Keratinocyte (primary cell): ENCODE data around the gene PSD2. TPM values are rescaled to one million over a fixed set of nuclear protein-coding genes. Genes with fewer than 3 reads are reported as not detected.

Source experiments
- DNase-seq: peaks from one replicate; pipeline ENCODE4 v3.0.0-alpha.2; 2011; ENCODE audit warnings: low read depth, missing footprints, low spot score
- FAIRE-seq: peaks from 2 replicates; lab custom pipeline; 2011; peaks lifted over from hg19 to GRCh38; lab: Jason Lieb, UNC
- H2AFZ ChIP-seq: 2 replicates; pipeline ENCODE4 v1.6.0; 2012; ENCODE audit warnings: low read length, control low read depth, inconsistent platforms; ENCODE audit not compliant: control insufficient read depth
- H3K27ac ChIP-seq: 2 replicates; pipeline ENCODE4 v1.5.1; 2011; ENCODE audit warnings: low read length; ENCODE audit not compliant: control insufficient read depth, insufficient read depth
- H3K27me3 ChIP-seq: 3 replicates; pipeline ENCODE4 v1.6.0; 2011; ENCODE audit warnings: low read length; ENCODE audit not compliant: control insufficient read depth, insufficient read depth; ENCODE audit errors: extremely low read depth
- H3K36me3 ChIP-seq, 2 experiments: 2 replicates in 1 of 2; 3 replicates in 1 of 2; pipeline ENCODE4 v1.5.1; 2011; ENCODE audit warnings: low read length in 2 of 2, mild to moderate bottlenecking in 1 of 2; ENCODE audit not compliant: control insufficient read depth in 2 of 2, insufficient read depth in 2 of 2; ENCODE audit errors: extremely low read depth in 1 of 2
- H3K4me1 ChIP-seq: 3 replicates; pipeline ENCODE4 v1.5.1; 2011; ENCODE audit warnings: low read length; ENCODE audit not compliant: control insufficient read depth, insufficient read depth; ENCODE audit errors: extremely low read depth
- H3K4me2 ChIP-seq: 3 replicates; pipeline ENCODE4 v1.6.0; 2011; ENCODE audit warnings: low read depth, low read length; ENCODE audit not compliant: control insufficient read depth, insufficient read depth; ENCODE audit errors: extremely low read depth
- H3K4me3 ChIP-seq, 3 experiments: fragments of 200-600 bp in 1 of 3; sonication (generic) in 1 of 3; 2 replicates in 2 of 3; 3 replicates in 1 of 3; pipeline ENCODE4 v1.5.1; 2011 to 2016; ENCODE audit warnings: low read length in 3 of 3, mild to moderate bottlenecking in 3 of 3, control low read depth in 2 of 3, inconsistent platforms in 1 of 3, low read depth in 1 of 3, mixed read lengths in 1 of 3, mixed run types in 1 of 3, moderate library complexity in 1 of 3; ENCODE audit not compliant: control insufficient read depth in 2 of 3, insufficient read depth in 2 of 3; ENCODE audit errors: extremely low read depth in 1 of 3
- H3K79me2 ChIP-seq: 2 replicates; pipeline ENCODE4 v1.6.0; 2012; ENCODE audit warnings: low read length; ENCODE audit not compliant: control insufficient read depth, insufficient read depth
- H3K9ac ChIP-seq: 3 replicates; pipeline ENCODE4 v1.6.0; 2011; ENCODE audit warnings: low read length; ENCODE audit not compliant: control insufficient read depth, insufficient read depth; ENCODE audit errors: extremely low read depth
- H3K9me1 ChIP-seq: 3 replicates; pipeline ENCODE4 v1.6.0; 2011; ENCODE audit warnings: low read length; ENCODE audit not compliant: control insufficient read depth, insufficient read depth; ENCODE audit errors: extremely low read depth
- H3K9me3 ChIP-seq: 2 replicates; pipeline ENCODE4 v1.5.1; 2012; ENCODE audit warnings: low read depth, low read length; ENCODE audit not compliant: control insufficient read depth
- H4K20me1 ChIP-seq: 3 replicates; pipeline ENCODE4 v1.6.0; 2011; ENCODE audit warnings: low read length; ENCODE audit not compliant: control insufficient read depth, insufficient read depth; ENCODE audit errors: extremely low read depth
- CTCF ChIP-seq, 3 experiments: IDR thresholded peaks in 1 of 3; conservative IDR thresholded peaks in 1 of 3; optimal IDR thresholded peaks in 1 of 3; 2 replicates in 2 of 3; 3 replicates in 1 of 3; pipeline versions ENCODE3 to v1.5.1; 2011; ENCODE audit warnings: low read length in 3 of 3, mild to moderate bottlenecking in 3 of 3, moderate library complexity in 2 of 3, control low read depth in 1 of 3, inconsistent platforms in 1 of 3; ENCODE audit not compliant: insufficient read depth in 2 of 3; ENCODE audit errors: extremely low read depth in 1 of 3
- EZH2 ChIP-seq: IDR thresholded peaks from one replicate; pipeline ENCODE4 v1.6.1; 2012; ENCODE audit warnings: inconsistent platforms, mild to moderate bottlenecking, low read length, moderate library complexity
- dilution Hi-C: fragments of 300-500 bp; cut with MboI; formaldehyde crosslinking; loops from one replicate; pipeline ENCODE4 v1.7.0; 2020; ENCODE audit warnings: low sequenced_read_pairs; ENCODE audit not compliant: extremely low pct_ligation_motif_present
- polyA plus RNA-seq, 5 experiments: library from polyadenylated mRNA; depleted of rRNA in 3 of 5; stranded (reverse) in 3 of 5; stranded (forward) in 1 of 5; unstranded in 1 of 5; fragments of >200 nt; gene quantifications; 1 replicate in 1 of 5; 2 replicates in 3 of 5; 3 replicates in 1 of 5; pipeline versions ENCODE4 v1.2.1 to v1.2.3, GENCODE V29; 2011 to 2012; ENCODE audit warnings: missing spikeins in 2 of 5, low read depth in 1 of 5, low replicate concordance in 1 of 5

PSD2 gene
- polyA plus RNA-seq, 1 donor (not counting 4 experiments of a cell fraction or from before 2014, with no cell fraction given) = not detected

- Histone ChIP-seq H3K4me2 (no peak overlapping the region), H3K27ac (no peak overlapping the region), H3K9me1 (no peaks in the 10 kb centered on the region), H3K36me3 (no peaks in the 10 kb centered on the region), H3K4me1 (no peaks in the 10 kb centered on the region), H3K4me3 (no peak overlapping the region), H3K9ac (no peak overlapping the region), H4K20me1 (no peaks in the 10 kb centered on the region), H2AFZ (no peak overlapping the region), H3K27me3 (peaks cover 6% of the 10 kb centered on the region), H3K9me3 (no peaks in the 10 kb centered on the region), H3K79me2 (no peaks in the 10 kb centered on the region)
- TF ChIP-seq CTCF (optimal IDR thresholded peaks at IDR 0.05 in 1 of 3, IDR thresholded peaks at IDR 0.05 in 1 of 3, conservative IDR thresholded peaks at IDR 0.05 in 1 of 3; ENCODE audit: extremely low read depth in 1 of 3, insufficient read depth in 2 of 3, low read length in 3 of 3) (no peak), EZH2 (no peak)
- FAIRE-seq = no peak
- dilution Hi-C loops = no loop called here
- DNase-seq = no peak
Measured at GRCh38 chr5:139769477-139769876, 26.1 kb upstream of the PSD2 start.

GRCh38 chr5:139770722-139771121 lies 24.9 kb upstream of the PSD2 start:
- Histone ChIP-seq H3K9me1 (no peaks in the 10 kb centered on the region), H4K20me1 (no peaks in the 10 kb centered on the region), H3K27ac (no peak overlapping the region), H2AFZ (no peak overlapping the region), H3K9me3 (no peaks in the 10 kb centered on the region), H3K4me2 (no peak overlapping the region), H3K79me2 (no peaks in the 10 kb centered on the region), H3K4me3 (no peak overlapping the region), H3K9ac (no peak overlapping the region), H3K36me3 (no peaks in the 10 kb centered on the region), H3K4me1 (no peaks in the 10 kb centered on the region), H3K27me3 (no peaks in the 10 kb centered on the region)
- DNase-seq = no peak
- no peak for TF ChIP-seq CTCF (optimal IDR thresholded peaks at IDR 0.05 in 1 of 3, IDR thresholded peaks at IDR 0.05 in 1 of 3, conservative IDR thresholded peaks at IDR 0.05 in 1 of 3; ENCODE audit: extremely low read depth in 1 of 3, insufficient read depth in 2 of 3, low read length in 3 of 3)
- no peak for TF ChIP-seq EZH2
- no peak for FAIRE-seq
- dilution Hi-C loops = no loop called here
